ENCODE measurements around the gene NUDCD3. TPM values are rescaled to one million over a fixed set of nuclear protein-coding genes. Genes with fewer than 3 reads are reported as not detected.

NUDCD3 gene
- total RNA-seq, 1 donor from 2014 or later, result 39.3 TPM

DNA sequence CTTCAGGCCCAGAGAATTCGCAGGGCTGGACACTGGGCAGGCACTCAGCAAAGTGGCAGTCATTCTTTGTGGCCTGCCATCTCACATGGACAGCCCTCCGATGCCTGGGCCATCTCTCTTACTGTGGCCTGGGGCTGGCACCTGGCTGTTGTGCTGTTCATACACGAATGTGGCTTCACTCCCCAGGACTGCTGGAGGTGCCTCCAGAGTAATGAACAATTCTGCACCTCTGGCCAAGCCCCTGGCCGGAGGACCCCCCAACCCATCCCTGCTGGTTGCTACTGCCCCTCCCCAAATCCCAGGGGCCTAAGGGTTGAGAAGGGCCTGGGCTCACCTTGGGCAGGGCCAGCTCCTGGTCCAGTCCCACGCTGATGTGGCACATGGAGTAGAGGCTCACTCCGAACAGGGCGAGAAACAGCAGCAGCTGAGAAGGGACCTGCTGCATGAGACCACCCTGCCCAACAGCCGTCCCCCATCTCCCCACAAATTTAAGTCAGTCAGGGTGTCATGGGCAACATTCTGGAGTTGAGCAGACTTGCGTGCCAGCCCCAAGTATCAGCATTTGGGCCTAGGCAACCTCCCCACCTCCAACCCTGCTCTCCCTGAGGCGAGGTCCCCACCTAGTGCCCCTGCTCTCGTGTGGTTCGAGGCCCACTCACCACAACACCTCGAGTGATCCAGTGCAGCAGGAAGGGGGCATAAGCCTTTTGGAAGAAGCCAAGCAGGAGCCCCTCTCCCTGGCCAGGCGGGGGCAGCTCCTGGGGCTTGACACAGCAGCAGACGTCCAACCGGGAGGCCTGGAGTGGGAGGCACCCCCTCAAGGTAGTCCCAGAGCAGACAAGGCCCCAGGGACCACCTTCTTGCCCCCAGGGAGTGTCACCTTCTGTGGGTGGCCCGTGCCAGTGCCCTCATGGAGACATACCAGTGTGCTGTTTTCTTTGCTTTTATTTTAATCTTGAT, 41.2 kb upstream of the NUDCD3 start:
- intact Hi-C loops (cut with DNase I), result no loop called here
- DNase-seq (ENCODE audit: low spot score in 2 of 2), result no peak
- H3K27ac ChIP-seq, result no peak overlapping the region
- no peaks in the 10 kb centered on the region for H3K4me1 ChIP-seq
- no peak overlapping the region for H3K4me3 ChIP-seq
- H3K36me3 ChIP-seq, result no peaks in the 10 kb centered on the region
- H3K27me3 ChIP-seq, result no peaks in the 10 kb centered on the region
- TF ChIP-seq, protein P1, sequence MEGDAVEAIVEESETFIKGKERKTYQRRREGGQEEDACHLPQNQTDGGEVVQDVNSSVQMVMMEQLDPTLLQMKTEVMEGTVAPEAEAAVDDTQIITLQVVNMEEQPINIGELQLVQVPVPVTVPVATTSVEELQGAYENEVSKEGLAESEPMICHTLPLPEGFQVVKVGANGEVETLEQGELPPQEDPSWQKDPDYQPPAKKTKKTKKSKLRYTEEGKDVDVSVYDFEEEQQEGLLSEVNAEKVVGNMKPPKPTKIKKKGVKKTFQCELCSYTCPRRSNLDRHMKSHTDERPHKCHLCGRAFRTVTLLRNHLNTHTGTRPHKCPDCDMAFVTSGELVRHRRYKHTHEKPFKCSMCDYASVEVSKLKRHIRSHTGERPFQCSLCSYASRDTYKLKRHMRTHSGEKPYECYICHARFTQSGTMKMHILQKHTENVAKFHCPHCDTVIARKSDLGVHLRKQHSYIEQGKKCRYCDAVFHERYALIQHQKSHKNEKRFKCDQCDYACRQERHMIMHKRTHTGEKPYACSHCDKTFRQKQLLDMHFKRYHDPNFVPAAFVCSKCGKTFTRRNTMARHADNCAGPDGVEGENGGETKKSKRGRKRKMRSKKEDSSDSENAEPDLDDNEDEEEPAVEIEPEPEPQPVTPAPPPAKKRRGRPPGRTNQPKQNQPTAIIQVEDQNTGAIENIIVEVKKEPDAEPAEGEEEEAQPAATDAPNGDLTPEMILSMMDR (IDR thresholded peaks at IDR 0.05), result no peak
- peaks cover 2 to 11% of the 10 kb centered on the region in 2 donors for H3K9me3 ChIP-seq

- DNase-seq (ENCODE audit: low spot score in 2 of 2), result no peak
- TF ChIP-seq, protein P1 (IDR thresholded peaks at IDR 0.05), result no peak
Observed at GRCh38 chr7:44530990-44531389, 40.5 kb upstream of the NUDCD3 start.

GRCh38 chr7:44524811-44525388, 34.4 kb upstream of the NUDCD3 start:
- H3K9me3 ChIP-seq, result peaks cover 14 to 27% of the 10 kb centered on the region in 2 donors
- H3K4me3 ChIP-seq, result no peak overlapping the region
- H3K27me3 ChIP-seq, result no peaks in the 10 kb centered on the region
- H3K4me1 ChIP-seq, result no peaks in the 10 kb centered on the region
- TF ChIP-seq, protein P1 (IDR thresholded peaks at IDR 0.05), result no peak
- H3K36me3 ChIP-seq, result peaks cover 0 to 3% of the 10 kb centered on the region in 2 donors
- H3K27ac ChIP-seq, result no peak overlapping the region
- no peak for DNase-seq (ENCODE audit: low spot score in 2 of 2)
- intact Hi-C loops (cut with DNase I), result no loop called here

More at GRCh38 chr7:44530990-44531389, 40.5 kb upstream of the NUDCD3 start:
- H3K36me3 ChIP-seq, result no peaks in the 10 kb centered on the region
- no peak overlapping the region for H3K4me3 ChIP-seq
- H3K9me3 ChIP-seq, result peaks cover 8 to 16% of the 10 kb centered on the region in 2 donors
- H3K4me1 ChIP-seq, result no peaks in the 10 kb centered on the region
- H3K27me3 ChIP-seq, result no peaks in the 10 kb centered on the region
- intact Hi-C loops (cut with DNase I), result no loop called here
- H3K27ac ChIP-seq, result no peak overlapping the region

GRCh38 chr7:44522315-44522714, 31.9 kb upstream of the NUDCD3 start:
- H3K4me3 ChIP-seq, result no peak overlapping the region
- H3K27ac ChIP-seq, result no peak overlapping the region
- intact Hi-C loops (cut with DNase I), result no loop called here
- TF ChIP-seq, protein P1 (IDR thresholded peaks at IDR 0.05), result no peak
- H3K27me3 ChIP-seq, result no peaks in the 10 kb centered on the region
- peaks cover 14 to 19% of the 10 kb centered on the region in 2 donors for H3K9me3 ChIP-seq
- H3K4me1 ChIP-seq, result no peaks in the 10 kb centered on the region
- no peak for DNase-seq (ENCODE audit: low spot score in 2 of 2)
- peaks cover 0 to 3% of the 10 kb centered on the region in 2 donors for H3K36me3 ChIP-seq

DNA sequence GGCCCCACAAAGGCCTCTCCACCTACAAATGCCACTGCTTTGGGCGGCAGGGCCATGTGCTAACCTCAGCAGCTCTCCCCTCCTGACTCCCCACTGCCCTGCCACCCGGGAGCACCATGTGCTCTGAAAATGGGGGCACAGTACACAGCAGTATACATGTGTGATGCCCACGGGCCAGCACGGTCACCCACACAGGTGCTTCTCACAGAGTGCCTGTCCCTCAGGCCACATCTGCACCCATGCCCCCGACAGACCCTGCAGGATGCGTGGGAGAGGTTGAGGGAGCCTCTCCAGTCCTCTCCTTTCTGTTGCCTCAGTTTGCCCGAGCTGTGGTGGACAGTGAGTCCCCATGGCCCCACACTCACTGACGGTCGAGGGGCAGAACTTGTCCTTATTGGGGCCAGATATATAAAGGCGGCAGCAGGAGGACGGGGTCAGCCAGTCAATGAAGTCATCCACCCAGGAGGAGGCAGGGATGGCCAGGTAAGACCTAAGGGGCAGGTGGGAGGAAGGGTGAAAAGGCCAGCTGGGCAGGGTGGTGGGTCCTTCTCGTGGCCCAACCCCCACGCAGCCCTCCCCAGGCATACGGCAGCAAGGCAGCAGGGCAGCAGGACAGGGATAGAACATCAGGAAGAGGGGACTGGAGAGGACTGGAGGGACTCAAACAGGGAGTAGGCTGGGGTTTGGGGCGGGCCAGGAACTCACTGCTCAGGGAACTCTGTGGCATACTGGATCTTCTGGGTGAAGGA, 31.1 kb upstream of the NUDCD3 start:
- Histone ChIP-seq H3K9me3 (peaks cover 10 to 14% of the 10 kb centered on the region in 2 donors), H3K27me3 (no peaks in the 10 kb centered on the region), H3K27ac (no peak overlapping the region), H3K4me3 (no peak overlapping the region), H3K4me1 (no peaks in the 10 kb centered on the region), H3K36me3 (peaks cover 0 to 3% of the 10 kb centered on the region in 2 donors)
- intact Hi-C loops (cut with DNase I), result no loop called here
- TF ChIP-seq, protein P1 (IDR thresholded peaks at IDR 0.05), result no peak
- no peak for DNase-seq (ENCODE audit: low spot score in 2 of 2)

Data from ascending aorta (tissue), 2 donors.